Measurements from ENCODE around the gene ELOVL6. TPM values are rescaled to one million over a fixed set of nuclear protein-coding genes. Genes with fewer than 3 reads are reported as not detected.

The ELOVL6 gene
- total and polyA plus RNA-seq, 9 donors: 0.36 to 10.4 (median 3.6) TPM

DNA sequence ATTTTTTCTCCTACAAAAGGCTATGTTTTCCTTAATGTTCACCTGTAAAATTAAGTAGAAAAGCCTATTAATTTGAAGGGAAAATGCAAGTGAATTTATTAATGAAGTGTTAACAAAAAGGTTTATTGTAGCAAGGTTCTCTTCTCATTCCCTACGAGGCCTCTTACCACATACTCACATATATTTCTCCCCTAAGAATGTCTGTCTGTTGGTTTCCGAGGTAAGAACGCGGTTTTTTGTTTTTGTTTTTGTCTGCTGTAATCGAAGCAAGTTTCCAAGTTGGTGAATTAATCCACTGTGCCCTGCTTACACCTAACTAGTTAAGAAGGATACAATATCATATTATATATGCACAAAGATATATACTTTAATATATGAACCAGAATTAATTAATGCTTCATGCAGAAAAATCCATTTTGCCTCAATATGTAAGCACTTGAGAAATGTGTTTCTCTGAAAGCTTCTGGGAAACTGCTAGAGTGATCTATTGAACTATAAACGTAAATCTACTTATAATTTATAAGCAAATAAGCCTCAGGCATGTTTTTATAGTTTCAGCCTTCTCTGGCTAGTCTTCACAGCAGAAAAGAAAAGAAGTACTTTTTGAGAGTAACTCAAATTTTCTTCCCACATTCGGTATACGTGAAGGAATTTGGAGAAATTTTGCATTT lies 164.9 kb downstream of the ELOVL6 start:
- no peak for TF ChIP-seq EP300 (IDR thresholded peaks at IDR 0.05)
- TF ChIP-seq, protein P1, sequence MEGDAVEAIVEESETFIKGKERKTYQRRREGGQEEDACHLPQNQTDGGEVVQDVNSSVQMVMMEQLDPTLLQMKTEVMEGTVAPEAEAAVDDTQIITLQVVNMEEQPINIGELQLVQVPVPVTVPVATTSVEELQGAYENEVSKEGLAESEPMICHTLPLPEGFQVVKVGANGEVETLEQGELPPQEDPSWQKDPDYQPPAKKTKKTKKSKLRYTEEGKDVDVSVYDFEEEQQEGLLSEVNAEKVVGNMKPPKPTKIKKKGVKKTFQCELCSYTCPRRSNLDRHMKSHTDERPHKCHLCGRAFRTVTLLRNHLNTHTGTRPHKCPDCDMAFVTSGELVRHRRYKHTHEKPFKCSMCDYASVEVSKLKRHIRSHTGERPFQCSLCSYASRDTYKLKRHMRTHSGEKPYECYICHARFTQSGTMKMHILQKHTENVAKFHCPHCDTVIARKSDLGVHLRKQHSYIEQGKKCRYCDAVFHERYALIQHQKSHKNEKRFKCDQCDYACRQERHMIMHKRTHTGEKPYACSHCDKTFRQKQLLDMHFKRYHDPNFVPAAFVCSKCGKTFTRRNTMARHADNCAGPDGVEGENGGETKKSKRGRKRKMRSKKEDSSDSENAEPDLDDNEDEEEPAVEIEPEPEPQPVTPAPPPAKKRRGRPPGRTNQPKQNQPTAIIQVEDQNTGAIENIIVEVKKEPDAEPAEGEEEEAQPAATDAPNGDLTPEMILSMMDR (IDR thresholded peaks at IDR 0.05): no peak
- no peak for TF ChIP-seq POLR2A (IDR thresholded peaks at IDR 0.05)
- Histone ChIP-seq H3K9me3 (peaks cover 0 to 4% of the 10 kb centered on the region in 2 donors), H3K27me3 (no peaks in the 10 kb centered on the region), H3K36me3 (no peaks in the 10 kb centered on the region), H3K4me3 (no peak overlapping the region), H3K4me1 (ENCODE audit: insufficient read depth) (no peaks in the 10 kb centered on the region), H3K27ac (no peak overlapping the region)
- intact Hi-C loops (cut with DNase I): no loop called here
- WGBS, 3 donors: 45 to 51% (median 47%) methylated on average over 8 of the region's 8 CpGs
- no peak for DNase-seq

DNA sequence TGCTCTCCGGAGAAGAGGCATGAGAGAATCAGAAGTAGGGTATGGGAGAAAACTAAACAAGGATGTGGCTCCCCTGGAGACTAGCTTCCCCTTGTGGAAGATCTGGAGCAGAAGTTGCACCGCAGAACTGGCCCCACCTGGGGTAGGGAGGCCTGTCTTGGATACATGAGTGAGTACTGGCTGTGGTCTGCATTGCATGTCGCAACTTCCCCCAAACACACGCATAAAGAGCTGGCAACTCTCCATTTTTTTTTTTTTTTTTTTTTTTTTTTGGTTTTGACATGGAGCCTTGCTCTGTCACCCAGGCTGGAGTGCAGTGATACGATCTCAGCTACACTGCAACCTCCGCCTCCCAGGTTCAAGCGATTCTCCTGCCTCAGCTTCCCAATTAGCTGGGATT lies 165.8 kb downstream of the ELOVL6 start:
- WGBS, 3 donors: 87 to 93% (median 90%) methylated on average over 7 of the region's 7 CpGs

GRCh38 chr4:110025718-110026117 lies 172.7 kb downstream of the ELOVL6 start:
- intact Hi-C loops (cut with DNase I): no loop called here
- H3K4me1 ChIP-seq (ENCODE audit: insufficient read depth): no peaks in the 10 kb centered on the region
- DNase-seq: no peak
- H3K27me3 ChIP-seq: no peaks in the 10 kb centered on the region
- H3K36me3 ChIP-seq: no peaks in the 10 kb centered on the region
- 35 to 47% (median 37%) methylated on average over 3 of the region's 3 CpGs for WGBS, 3 donors
- TF ChIP-seq EP300 (IDR thresholded peaks at IDR 0.05): no peak
- TF ChIP-seq POLR2A (IDR thresholded peaks at IDR 0.05): no peak
- TF ChIP-seq, protein P1 (IDR thresholded peaks at IDR 0.05): no peak
- no peak overlapping the region for H3K4me3 ChIP-seq
- no peak overlapping the region for H3K27ac ChIP-seq
- H3K9me3 ChIP-seq: no peaks in the 10 kb centered on the region

More for the DNA sequence above, 165.8 kb downstream of the ELOVL6 start:
- H3K9me3 ChIP-seq: peaks cover 0 to 4% of the 10 kb centered on the region in 2 donors
- TF ChIP-seq, protein P1 (IDR thresholded peaks at IDR 0.05): no peak
- no peak for TF ChIP-seq POLR2A (IDR thresholded peaks at IDR 0.05)
- TF ChIP-seq EP300 (IDR thresholded peaks at IDR 0.05): no peak
- H3K27ac ChIP-seq: no peak overlapping the region
- intact Hi-C loops (cut with DNase I): no loop called here
- H3K36me3 ChIP-seq: no peaks in the 10 kb centered on the region
- no peak for DNase-seq
- H3K27me3 ChIP-seq: no peaks in the 10 kb centered on the region
- no peaks in the 10 kb centered on the region for H3K4me1 ChIP-seq (ENCODE audit: insufficient read depth)
- H3K4me3 ChIP-seq: no peak overlapping the region

- H3K4me1 ChIP-seq (ENCODE audit: insufficient read depth): peaks cover 1% of the 10 kb centered on the region
- no peaks in the 10 kb centered on the region for H3K9me3 ChIP-seq
- intact Hi-C loops (cut with DNase I): no loop called here
- H3K4me3 ChIP-seq: no peak overlapping the region
- no peaks in the 10 kb centered on the region for H3K27me3 ChIP-seq
- 90 to 100% (median 96%) methylated on average over 1 of the region's 1 CpG for WGBS, 3 donors
- H3K36me3 ChIP-seq: no peaks in the 10 kb centered on the region
- no peak for DNase-seq
- no peak overlapping the region for H3K27ac ChIP-seq
- TF ChIP-seq EP300 (IDR thresholded peaks at IDR 0.05): no peak
- no peak for TF ChIP-seq POLR2A (IDR thresholded peaks at IDR 0.05)
- TF ChIP-seq, protein P1 (IDR thresholded peaks at IDR 0.05): no peak
Observed at GRCh38 chr4:110025056-110025455, 173.4 kb downstream of the ELOVL6 start.
